Body of pancreas (tissue), 4 donors: ENCODE results near the gene MVB12B. TPM values are rescaled to one million over a fixed set of nuclear protein-coding genes. Genes with fewer than 3 reads are reported as not detected.

Experiments
- ATAC-seq: fragments of 150-250 bp; one replicate; pipeline ENCODE4 v1.9.1; 2016
- DNase-seq, 4 donors: peaks; one replicate each; pipeline ENCODE4 v3.0.0-alpha.2; 2019
- H3K27ac ChIP-seq, 4 donors: fragments of 200-600 bp; sonication (generic); 1 replicate in 3 of 4; 2 replicates in 1 of 4; pipeline versions ENCODE4 v1.5.1 to v1.6.1; 2016 to 2019; ENCODE audit warnings: mild to moderate bottlenecking in 1 of 4, mixed read lengths in 1 of 4, moderate library complexity in 1 of 4
- H3K27me3 ChIP-seq, 2 donors: fragments of 200-600 bp; sonication (generic); one replicate each; pipeline ENCODE4 v1.6.0; 2016; ENCODE audit warnings: mild to moderate bottlenecking in 1 of 2
- H3K36me3 ChIP-seq, 2 donors: fragments of 200-600 bp; sonication (generic); replicated peaks in 1 of 2; 2 replicates each; pipeline ENCODE4 v1.5.1; 2016; ENCODE audit warnings: low read depth in 2 of 2; ENCODE audit not compliant: insufficient read depth in 1 of 2
- H3K4me1 ChIP-seq: fragments of 200-600 bp; sonication (generic); one replicate; pipeline ENCODE4 v1.6.0; 2016
- H3K4me3 ChIP-seq, 2 donors: fragments of 200-600 bp; sonication (generic); 1 replicate in 1 of 2; 2 replicates in 1 of 2; pipeline ENCODE4 v1.5.1; 2016 to 2019
- H3K9me3 ChIP-seq, 3 donors: fragments of 200-600 bp; sonication (generic); 1 replicate in 2 of 3; 2 replicates in 1 of 3; pipeline ENCODE4 v1.5.1; 2016
- POLR2A ChIP-seq, 3 donors: fragments of 450-650 bp; IDR thresholded peaks; one replicate each; pipeline ENCODE4 v1.6.1; 2016; ENCODE audit warnings: antibody characterized with exemption in 3 of 3, mild to moderate bottlenecking in 2 of 3
- WGBS, 2 donors: methylation state at CpG; one replicate each; pipeline ENCODE4 v1.1.5; 2017; 5-methylcytosine and 5-hydroxymethylcytosine counted together
- intact Hi-C: fragments of 100-400 bp; cut with DNase I; formaldehyde crosslinking; loops from one replicate; pipeline ENCODE4 v1.15.1; 2023
- total RNA-seq, 2 donors: library from RNA; depleted of rRNA; stranded (reverse); fragments of >200 nt; gene quantifications; one replicate each; pipeline ENCODE4 v1.1.0, GENCODE V29; 2016
- TF ChIP-seq, protein P1 (sequence below), 7 experiments: fragments of 450-650 bp in 4 of 7; fragments of 200-600 bp in 3 of 7; sonication (generic) in 3 of 7; IDR thresholded peaks; one replicate each; pipeline ENCODE4 v1.5.1; 2016 to 2019; ENCODE audit warnings: antibody characterized with exemption in 7 of 7

Gene MVB12B
- total RNA-seq, 2 donors from 2014 or later, result 5.2 to 9.9 TPM

DNA sequence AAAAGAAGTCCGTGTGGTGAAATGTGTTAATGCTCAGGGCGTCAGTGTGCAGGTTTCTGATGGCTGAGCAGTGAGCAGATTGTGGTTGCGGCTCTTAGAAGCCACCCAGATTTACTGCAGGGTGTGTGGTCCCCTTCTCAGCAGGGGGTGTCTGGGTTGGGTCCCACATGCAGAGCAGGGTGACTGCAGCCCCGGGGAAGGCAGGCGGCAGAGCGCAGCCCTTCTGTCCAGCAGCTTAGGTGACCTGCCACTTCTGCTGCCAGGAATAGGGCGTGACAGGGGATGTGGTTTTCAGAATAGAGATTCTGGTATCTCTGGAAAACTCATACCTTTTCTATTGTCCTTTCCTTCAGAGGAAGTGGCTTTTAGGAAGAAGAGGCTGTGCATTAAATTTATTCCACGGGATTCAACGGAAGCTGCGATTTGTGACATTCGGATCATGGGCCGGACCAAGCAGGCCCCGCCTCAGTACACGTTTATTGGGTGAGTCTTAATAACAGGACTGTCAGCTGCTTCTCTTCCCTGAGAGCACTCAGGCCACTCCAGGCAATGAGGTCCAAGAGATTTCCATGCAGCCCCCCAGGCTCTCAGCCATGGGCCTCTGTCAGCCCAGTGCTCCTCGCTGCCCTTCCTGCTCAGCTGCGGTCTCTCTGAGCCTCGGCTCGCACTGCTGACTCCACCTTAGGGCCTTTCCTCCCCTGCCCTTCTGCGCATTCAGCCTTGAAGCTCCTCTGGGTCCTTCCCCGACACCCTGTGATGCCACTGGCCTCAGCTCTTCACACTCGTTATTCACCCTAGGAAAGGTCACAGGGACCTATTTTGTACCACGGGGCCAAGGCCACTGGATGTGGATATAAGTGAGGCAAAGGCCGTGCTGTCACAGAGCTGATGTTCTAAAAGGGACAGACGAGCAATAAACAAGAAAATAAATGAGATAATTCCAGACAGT is 65.4 kb downstream of the MVB12B start:
- Histone ChIP-seq H3K4me3 (no peak overlapping the region), H3K9me3 (no peaks in the 10 kb centered on the region), H3K4me1 (no peaks in the 10 kb centered on the region), H3K36me3 (no peaks in the 10 kb centered on the region), H3K27me3 (no peaks in the 10 kb centered on the region), H3K27ac (no peak overlapping the region)
- ATAC-seq, result no peak
- TF ChIP-seq, protein P1, sequence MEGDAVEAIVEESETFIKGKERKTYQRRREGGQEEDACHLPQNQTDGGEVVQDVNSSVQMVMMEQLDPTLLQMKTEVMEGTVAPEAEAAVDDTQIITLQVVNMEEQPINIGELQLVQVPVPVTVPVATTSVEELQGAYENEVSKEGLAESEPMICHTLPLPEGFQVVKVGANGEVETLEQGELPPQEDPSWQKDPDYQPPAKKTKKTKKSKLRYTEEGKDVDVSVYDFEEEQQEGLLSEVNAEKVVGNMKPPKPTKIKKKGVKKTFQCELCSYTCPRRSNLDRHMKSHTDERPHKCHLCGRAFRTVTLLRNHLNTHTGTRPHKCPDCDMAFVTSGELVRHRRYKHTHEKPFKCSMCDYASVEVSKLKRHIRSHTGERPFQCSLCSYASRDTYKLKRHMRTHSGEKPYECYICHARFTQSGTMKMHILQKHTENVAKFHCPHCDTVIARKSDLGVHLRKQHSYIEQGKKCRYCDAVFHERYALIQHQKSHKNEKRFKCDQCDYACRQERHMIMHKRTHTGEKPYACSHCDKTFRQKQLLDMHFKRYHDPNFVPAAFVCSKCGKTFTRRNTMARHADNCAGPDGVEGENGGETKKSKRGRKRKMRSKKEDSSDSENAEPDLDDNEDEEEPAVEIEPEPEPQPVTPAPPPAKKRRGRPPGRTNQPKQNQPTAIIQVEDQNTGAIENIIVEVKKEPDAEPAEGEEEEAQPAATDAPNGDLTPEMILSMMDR (IDR thresholded peaks at IDR 0.05), result no peak
- no peak for TF ChIP-seq POLR2A (IDR thresholded peaks at IDR 0.05)
- DNase-seq, result no peak
- WGBS, 2 donors, result 88 to 91% methylated on average over 24 of the region's 24 CpGs
- intact Hi-C loops, result loop anchor here (10.0 kb wide), 2 partner anchors 63 to 987 kb away; no protein-coding TSS in a partner anchor

DNA sequence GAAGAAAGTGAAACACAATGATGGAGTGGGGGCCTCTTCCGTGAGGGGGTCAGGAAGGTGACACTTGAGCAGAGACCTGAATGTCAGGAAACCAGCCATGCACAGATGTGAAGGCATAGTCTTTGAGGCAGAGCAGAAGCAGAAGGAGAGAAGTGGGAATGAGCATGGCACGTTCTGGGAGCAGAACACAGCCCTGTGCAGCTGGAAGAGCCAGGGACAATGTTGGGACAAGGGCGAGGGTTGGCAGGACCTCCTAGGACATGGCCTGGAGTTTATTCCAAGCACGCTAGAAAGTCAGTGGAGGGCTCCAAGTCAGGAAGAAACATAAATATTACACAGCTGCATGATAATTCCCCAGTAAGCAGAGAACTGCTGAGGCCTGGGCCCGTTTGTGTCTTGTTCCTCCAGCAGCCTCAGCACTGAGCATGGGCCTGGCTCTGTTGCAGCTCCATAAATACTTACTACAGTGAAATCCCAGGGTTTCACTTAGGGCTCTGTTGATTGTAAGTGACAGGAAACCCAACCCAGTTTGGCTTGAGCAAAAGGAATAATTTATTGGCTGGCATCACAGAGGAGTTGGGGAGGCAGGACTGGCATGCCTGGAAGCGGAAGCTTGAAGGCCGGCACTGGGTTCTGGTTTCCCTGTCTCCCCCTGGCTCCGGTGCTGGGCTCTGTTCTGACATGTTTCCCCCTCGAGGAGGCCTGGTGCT is 66.2 kb downstream of the MVB12B start:
- DNase-seq (no peak), ATAC-seq (no peak)
- WGBS, 2 donors, result 89 to 91% methylated on average over 9 of the region's 9 CpGs
- no peaks in the 10 kb centered on the region for H3K27me3 ChIP-seq
- no peaks in the 10 kb centered on the region for H3K36me3 ChIP-seq
- TF ChIP-seq, protein P1 (IDR thresholded peaks at IDR 0.05), result no peak
- no peak for TF ChIP-seq POLR2A (IDR thresholded peaks at IDR 0.05)
- intact Hi-C loops, result loop anchor here (10.0 kb wide), 2 partner anchors 62 to 988 kb away; no protein-coding TSS in a partner anchor
- no peaks in the 10 kb centered on the region for H3K4me1 ChIP-seq
- no peak overlapping the region for H3K4me3 ChIP-seq
- no peak overlapping the region for H3K27ac ChIP-seq
- H3K9me3 ChIP-seq, result no peaks in the 10 kb centered on the region

DNA sequence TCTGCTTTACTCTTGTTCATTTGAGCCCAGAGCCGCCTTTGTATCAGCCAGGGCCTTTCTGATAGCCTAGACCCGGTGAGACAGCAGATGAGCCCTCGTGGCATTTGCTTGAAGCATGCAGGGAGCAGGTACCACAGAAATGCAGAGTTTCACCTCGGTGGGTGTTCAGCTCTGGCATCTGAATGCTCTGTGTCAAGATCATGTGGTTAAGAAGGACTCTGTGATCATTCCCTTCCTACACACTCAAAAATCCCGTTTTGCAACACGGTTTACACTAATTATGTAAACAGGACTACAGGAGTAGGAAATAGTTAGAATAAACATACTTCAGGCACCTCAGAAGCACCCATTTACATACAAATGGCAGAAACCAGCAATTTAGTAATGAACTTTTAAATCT is 67.2 kb downstream of the MVB12B start:
- Histone ChIP-seq H3K4me1 (no peaks in the 10 kb centered on the region), H3K4me3 (no peak overlapping the region), H3K9me3 (no peaks in the 10 kb centered on the region), H3K36me3 (no peaks in the 10 kb centered on the region), H3K27ac (no peak overlapping the region), H3K27me3 (no peaks in the 10 kb centered on the region)
- ATAC-seq (no peak), DNase-seq (no peak)
- TF ChIP-seq, protein P1 (IDR thresholded peaks at IDR 0.05), result no peak
- TF ChIP-seq POLR2A (IDR thresholded peaks at IDR 0.05), result no peak
- intact Hi-C loops, result loop anchor here (10.0 kb wide), 2 partner anchors 61 to 989 kb away; no protein-coding TSS in a partner anchor
- 77 to 84% methylated on average over 6 of the region's 6 CpGs for WGBS, 2 donors

DNA sequence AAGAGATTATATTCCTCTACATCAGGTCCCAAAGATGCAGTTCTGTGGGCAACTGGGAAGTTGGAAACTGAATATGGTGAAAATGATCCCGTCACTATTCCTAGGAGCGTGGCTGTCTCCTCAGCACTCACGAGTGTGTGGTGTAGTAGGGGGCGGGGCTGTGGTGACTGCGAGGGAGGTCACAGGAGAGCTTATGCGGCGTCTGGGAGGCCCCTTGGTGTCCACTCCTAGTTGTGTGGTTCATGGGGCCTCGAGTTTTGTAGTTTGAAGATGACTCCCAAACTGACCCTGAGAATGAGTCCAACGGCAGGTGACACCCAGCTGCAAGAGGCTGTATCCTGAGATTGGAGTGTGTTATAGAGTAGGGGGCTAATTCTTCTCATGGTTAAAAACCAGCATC is 68.2 kb downstream of the MVB12B start:
- Histone ChIP-seq H3K4me1 (no peaks in the 10 kb centered on the region), H3K4me3 (no peak overlapping the region), H3K27ac (no peak overlapping the region), H3K36me3 (no peaks in the 10 kb centered on the region), H3K9me3 (no peaks in the 10 kb centered on the region), H3K27me3 (no peaks in the 10 kb centered on the region)
- TF ChIP-seq, protein P1 (IDR thresholded peaks at IDR 0.05), result no peak
- no peak for TF ChIP-seq POLR2A (IDR thresholded peaks at IDR 0.05)
- WGBS, 2 donors, result 91% methylated on average over 9 of the region's 9 CpGs
- intact Hi-C loops, result loop anchor here (10.0 kb wide), 2 partner anchors 60 to 990 kb away; no protein-coding TSS in a partner anchor
- ATAC-seq, result no peak
- DNase-seq, result no peak
